Measurements from ENCODE around the gene HSD17B4.

GRCh38 chr5:119532637-119533036, 80.3 kb downstream of the HSD17B4 start:
- no peak for TF ChIP-seq CTCF (IDR thresholded peaks at IDR 0.05)
- no peak for TF ChIP-seq POLR2A (IDR thresholded peaks at IDR 0.05)

Measured in heart left ventricle (tissue), 13 donors.